HG02938 (cell line): ENCODE data around the gene GLYATL2.

Source experiments
- ATAC-seq: cut with Tn5 transposase; IDR thresholded peaks from one replicate; pipeline ENCODE4 v1.9.1; 2021; ENCODE audit warnings: mild to moderate bottlenecking, moderate library complexity; ENCODE audit not compliant: unreplicated experiment

The GLYATL2 gene

GRCh38 chr11:58844361-58845005, at the start of gene GLYATL2:
GLYATL2 (minus strand) TSS chr11:58844704; CDS start chr11:58839612, 5,092 bp downstream.
- ATAC-seq: no peak

GRCh38 chr11:58893899-58894298, 49.4 kb upstream of the GLYATL2 start:
- ATAC-seq: no peak

- ATAC-seq: no peak
Measured at GRCh38 chr11:58888579-58888978, 44.1 kb upstream of the GLYATL2 start.

GRCh38 chr11:58887452-58887851, 42.9 kb upstream of the GLYATL2 start:
- ATAC-seq: no peak

GRCh38 chr11:58880625-58881024, 36.1 kb upstream of the GLYATL2 start:
- no peak for ATAC-seq

GRCh38 chr11:58880166-58880565, 35.7 kb upstream of the GLYATL2 start:
- no peak for ATAC-seq

GRCh38 chr11:58867556-58867955, 23.1 kb upstream of the GLYATL2 start:
- ATAC-seq: no peak

GRCh38 chr11:58866788-58867187, 22.3 kb upstream of the GLYATL2 start:
- no peak for ATAC-seq

- ATAC-seq: no peak
Measured at GRCh38 chr11:58864335-58864734, 19.8 kb upstream of the GLYATL2 start.

- no peak for ATAC-seq
Measured at GRCh38 chr11:58863697-58864096, 19.2 kb upstream of the GLYATL2 start.

- no peak for ATAC-seq
Measured at GRCh38 chr11:58861533-58861932, 17.0 kb upstream of the GLYATL2 start.

GRCh38 chr11:58856806-58857205, 12.3 kb upstream of the GLYATL2 start:
- ATAC-seq: no peak

GRCh38 chr11:58845386-58845785, 882 bp upstream of the GLYATL2 start:
- no peak for ATAC-seq

- no peak for ATAC-seq
Measured at GRCh38 chr11:58837707-58838388, 6.7 kb downstream of the GLYATL2 start.

GRCh38 chr11:58832056-58832645, 12.4 kb downstream of the GLYATL2 start:
- ATAC-seq: no peak

GRCh38 chr11:58830673-58831301, 13.7 kb downstream of the GLYATL2 start:
- ATAC-seq: no peak

- ATAC-seq: no peak
Measured at GRCh38 chr11:58829786-58830185, 14.7 kb downstream of the GLYATL2 start.

GRCh38 chr11:58813693-58814092, 30.8 kb downstream of the GLYATL2 start:
- ATAC-seq: no peak

- ATAC-seq: no peak
Measured at GRCh38 chr11:58811499-58811898, 33.0 kb downstream of the GLYATL2 start.

- ATAC-seq: no peak
Measured at GRCh38 chr11:58807343-58807742, 37.2 kb downstream of the GLYATL2 start.

- ATAC-seq: no peak
Measured at GRCh38 chr11:58805065-58805464, 39.4 kb downstream of the GLYATL2 start.
